GM12873 (cell line): ENCODE results near the gene CTSS.

ENCODE experiments used
- CTCF ChIP-seq: IDR thresholded peaks from 2 replicates; pipeline ENCODE4 v1.5.1; 2012; ENCODE audit warnings: low read depth, mild to moderate bottlenecking, moderate library complexity, low read length, control low read depth; ENCODE audit not compliant: insufficient read depth; ENCODE audit errors: missing control alignments

CTSS gene

DNA sequence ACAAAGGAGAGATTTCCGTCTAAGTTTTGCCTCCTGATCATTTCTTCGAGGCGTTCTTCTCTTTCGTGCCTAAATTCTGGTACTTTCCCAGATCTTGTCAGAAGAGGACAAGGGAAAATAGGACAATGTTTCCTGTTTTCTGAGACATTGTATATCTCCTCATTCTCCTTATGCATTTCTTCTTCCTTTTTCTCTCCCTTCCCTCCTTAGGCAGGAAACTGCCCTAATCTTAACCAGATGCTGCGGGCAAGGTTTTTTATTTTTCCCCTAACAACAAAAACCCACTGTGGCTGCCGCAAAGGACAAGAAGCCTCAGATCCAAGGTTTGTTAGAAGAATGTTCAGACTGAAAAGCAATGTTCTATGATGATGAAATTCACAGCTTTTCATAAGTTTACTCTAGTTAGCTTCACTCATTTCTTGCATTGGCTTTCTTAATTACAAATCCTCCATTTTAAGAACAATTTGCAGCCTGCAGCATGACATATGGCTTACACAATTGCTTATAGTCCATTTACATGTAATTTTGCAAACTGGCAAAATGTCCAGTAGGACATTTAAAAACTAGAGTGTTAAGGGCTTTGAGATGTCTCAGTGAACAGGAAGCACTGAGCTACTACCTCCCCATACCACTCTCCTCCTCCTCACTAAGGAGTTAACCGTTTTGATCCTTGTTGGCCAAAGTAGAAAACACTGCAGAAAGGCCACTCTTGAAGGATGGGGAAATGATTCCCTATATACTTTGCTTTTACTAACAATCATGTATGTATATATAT lies 41.9 kb upstream of the CTSS start:
- no peak for TF ChIP-seq CTCF

DNA sequence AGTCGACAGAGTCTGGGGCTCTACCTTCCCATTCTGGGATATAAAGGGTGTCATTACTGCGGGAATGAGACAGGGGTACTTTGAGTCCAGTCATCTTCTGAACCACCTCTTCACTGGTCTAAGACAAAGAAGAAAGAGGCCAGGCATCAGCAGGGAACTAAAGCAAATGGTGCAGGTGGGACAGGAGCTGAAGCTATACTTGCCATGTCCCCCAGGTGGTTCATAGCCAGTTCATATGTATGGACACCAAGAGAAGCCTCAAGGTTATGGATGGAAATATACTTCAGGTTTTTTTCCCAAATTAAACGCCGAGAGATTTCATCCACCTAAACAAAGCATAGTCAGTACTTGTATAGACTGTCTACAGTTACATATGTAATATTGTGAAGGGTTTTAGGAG lies 40.3 kb upstream of the CTSS start:
- no peak for TF ChIP-seq CTCF

- no peak for TF ChIP-seq CTCF
These were observed 39.1 kb upstream of the CTSS start for GRCh38 chr1:150804671-150805070.

GRCh38 chr1:150799089-150799488 lies 33.5 kb upstream of the CTSS start:
- no peak for TF ChIP-seq CTCF

- TF ChIP-seq CTCF = no peak
These were observed 32.9 kb upstream of the CTSS start for GRCh38 chr1:150798525-150798924.

DNA sequence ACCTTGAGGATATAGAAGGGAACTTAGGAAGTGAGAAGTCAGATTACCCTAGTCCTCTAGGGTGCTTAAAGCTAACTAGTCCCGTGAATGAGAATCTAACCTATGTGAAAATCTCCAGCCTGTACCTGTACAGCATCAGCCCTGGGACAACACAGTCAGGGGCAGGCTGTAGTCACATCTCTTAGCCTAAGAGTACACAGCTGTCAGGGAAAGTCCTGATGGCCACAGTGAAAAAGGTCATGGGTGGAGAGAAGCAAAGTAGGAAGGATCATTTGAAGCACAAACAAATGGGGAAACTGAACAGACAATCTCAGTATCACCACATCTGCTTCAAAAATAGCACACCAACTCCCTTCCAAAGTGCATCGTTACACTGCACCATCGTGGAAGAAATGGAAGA lies 30.8 kb upstream of the CTSS start:
- TF ChIP-seq CTCF = no peak

DNA sequence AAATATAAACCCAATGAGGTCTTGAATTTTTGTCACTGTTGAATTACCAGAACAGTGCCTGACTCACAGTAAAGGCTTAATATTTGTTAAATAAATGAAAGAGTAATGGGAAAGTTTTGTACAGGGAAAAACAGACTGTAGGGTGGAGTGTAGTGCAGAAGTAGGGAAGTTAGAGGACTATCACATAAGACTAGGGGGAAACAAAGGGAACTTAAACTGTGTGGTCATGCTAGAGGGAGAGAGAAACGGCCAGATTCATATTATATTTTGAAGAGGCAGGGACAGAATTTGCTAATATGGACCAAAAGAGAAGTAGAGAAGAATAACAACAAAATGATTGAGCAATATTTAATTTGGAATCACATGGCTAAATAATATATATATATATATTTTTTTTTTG lies 27.6 kb upstream of the CTSS start:
- TF ChIP-seq CTCF = no peak

DNA sequence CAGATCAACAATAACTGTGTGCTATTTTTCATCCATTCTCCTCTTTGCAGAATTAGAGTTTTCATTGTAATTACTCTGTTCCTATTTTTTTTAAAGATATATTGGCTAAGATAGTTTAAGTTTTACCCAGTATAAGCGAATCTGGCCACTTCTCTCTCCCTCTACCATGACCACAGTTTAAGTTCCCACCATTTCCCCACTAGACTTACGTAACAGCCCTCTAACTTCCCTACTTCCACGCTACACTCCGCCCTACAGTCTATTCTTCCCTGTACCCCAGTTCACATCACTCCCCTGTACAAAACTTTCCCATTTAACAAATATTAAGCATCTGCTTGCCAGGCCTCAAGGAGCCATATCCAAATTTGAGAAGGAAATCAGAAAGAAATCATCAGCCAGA lies 26.0 kb upstream of the CTSS start:
- no peak for TF ChIP-seq CTCF
